Activated naive CD8-positive, alpha-beta T cell treated with anti-CD3 and anti-CD28 coated beads, Interleukin-2, amount 50 U/mL, for 24 hours (primary cell): Measurements from ENCODE around the gene ABLIM1.

Experiments
- ATAC-seq: fragments of 150-1000 bp; cut with Tn5 transposase; one replicate; pipeline ENCODE4 v1.10.0; 2021
- DNase-seq: peaks from one replicate; pipeline ENCODE4 v3.0.0; 2021
- H3K27ac Mint-ChIP-seq: one replicate; pipeline ENCODE4 v1.8.0; 2021; ENCODE audit warnings: mild to moderate bottlenecking, mixed read lengths
- H3K27me3 Mint-ChIP-seq: one replicate; pipeline ENCODE4 v1.8.0; 2021; ENCODE audit warnings: mixed read lengths
- H3K36me3 Mint-ChIP-seq: one replicate; pipeline ENCODE4 v1.8.0; 2021; ENCODE audit warnings: low read depth, mixed read lengths
- H3K4me1 Mint-ChIP-seq: one replicate; pipeline ENCODE4 v1.8.0; 2021; ENCODE audit warnings: mixed read lengths
- H3K4me3 Mint-ChIP-seq: one replicate; pipeline ENCODE4 v1.8.0; 2021; ENCODE audit warnings: mild to moderate bottlenecking, moderate library complexity, mixed read lengths
- H3K9me3 Mint-ChIP-seq: one replicate; pipeline ENCODE4 v1.8.0; 2021; ENCODE audit warnings: mixed read lengths

The ABLIM1 gene

GRCh38 chr10:114384601-114385000, 273.5 kb downstream of the ABLIM1 start:
- Mint-ChIP-seq H3K4me1 (peaks cover 18% of the 10 kb centered on the region), H3K9me3 (peaks cover 4% of the 10 kb centered on the region), H3K27ac (no peak overlapping the region), H3K27me3 (peaks cover 27% of the 10 kb centered on the region), H3K4me3 (no peak overlapping the region), H3K36me3 (no peaks in the 10 kb centered on the region)
- DNase-seq: no peak
- ATAC-seq: no peak

- DNase-seq: no peak
- no peak overlapping the region for H3K4me3 Mint-ChIP-seq
These were observed 273.9 kb downstream of the ABLIM1 start for GRCh38 chr10:114384181-114384580.

More at GRCh38 chr10:114384181-114384580, 273.9 kb downstream of the ABLIM1 start:
- Mint-ChIP-seq H3K27ac (no peak overlapping the region), H3K27me3 (peaks cover 26% of the 10 kb centered on the region), H3K4me1 (peaks cover 18% of the 10 kb centered on the region), H3K9me3 (peaks cover 4% of the 10 kb centered on the region), H3K36me3 (no peaks in the 10 kb centered on the region)
- ATAC-seq: no peak
